Astrocyte (in vitro differentiated cells and primary cell): ENCODE results near the gene FEV. TPM values are rescaled to one million over a fixed set of nuclear protein-coding genes. Genes with fewer than 3 reads are reported as not detected.

Source experiments
- DNase-seq: peaks from one replicate; pipeline ENCODE4 v3.0.0-alpha.2; 2010; ENCODE audit warnings: low read depth
- FAIRE-seq: peaks from 2 replicates; lab custom pipeline; 2011; peaks lifted over from hg19 to GRCh38; lab: Jason Lieb, UNC
- H2AFZ ChIP-seq: 2 replicates; pipeline ENCODE4 v1.6.0; 2012; ENCODE audit warnings: low read depth, low read length, inconsistent platforms
- H3K27ac ChIP-seq: 2 replicates; pipeline ENCODE4 v1.5.1; 2011; ENCODE audit warnings: low read depth, low read length, inconsistent platforms
- H3K27me3 ChIP-seq: 2 replicates; pipeline ENCODE4 v1.6.0; 2011; ENCODE audit warnings: low read length, inconsistent platforms; ENCODE audit not compliant: insufficient read depth
- H3K36me3 ChIP-seq: 2 replicates; pipeline ENCODE4 v1.5.1; 2011; ENCODE audit warnings: low read length, inconsistent platforms; ENCODE audit not compliant: insufficient read depth
- H3K4me1 ChIP-seq: 2 replicates; pipeline ENCODE4 v1.5.1; 2011; ENCODE audit warnings: low read length, inconsistent platforms; ENCODE audit not compliant: insufficient read depth
- H3K4me2 ChIP-seq: 2 replicates; pipeline ENCODE4 v1.6.0; 2012; ENCODE audit warnings: low read length, inconsistent platforms
- H3K4me3 ChIP-seq: 2 replicates; pipeline ENCODE4 v1.5.1; 2011; ENCODE audit warnings: low read depth, mild to moderate bottlenecking, low read length, inconsistent platforms; ENCODE audit not compliant: insufficient read depth
- H3K79me2 ChIP-seq: 2 replicates; pipeline ENCODE4 v1.6.0; 2012; ENCODE audit warnings: mild to moderate bottlenecking, low read length, inconsistent platforms; ENCODE audit not compliant: insufficient read depth
- H3K9ac ChIP-seq: 2 replicates; pipeline ENCODE4 v1.6.0; 2012; ENCODE audit warnings: mild to moderate bottlenecking, low read length, inconsistent platforms
- H3K9me3 ChIP-seq: 2 replicates; pipeline ENCODE4 v1.5.1; 2012; ENCODE audit warnings: low read depth, mild to moderate bottlenecking, low read length, inconsistent platforms; ENCODE audit not compliant: insufficient read depth
- H4K20me1 ChIP-seq: 2 replicates; pipeline ENCODE4 v1.6.0; 2012; ENCODE audit warnings: low read length, inconsistent platforms; ENCODE audit not compliant: insufficient read depth
- H3K27ac Mint-ChIP-seq: one replicate; pipeline ENCODE4 v1.8.0; 2021; ENCODE audit warnings: mild to moderate bottlenecking, mixed read lengths; ENCODE audit not compliant: unreplicated experiment
- H3K27me3 Mint-ChIP-seq: one replicate; pipeline ENCODE4 v1.8.0; 2021; ENCODE audit warnings: low read depth, mixed read lengths; ENCODE audit not compliant: unreplicated experiment
- H3K36me3 Mint-ChIP-seq: one replicate; pipeline ENCODE4 v1.8.0; 2021; ENCODE audit warnings: low read depth, mixed read lengths; ENCODE audit not compliant: unreplicated experiment
- H3K4me1 Mint-ChIP-seq: one replicate; pipeline ENCODE4 v1.8.0; 2021; ENCODE audit warnings: low read depth, mixed read lengths; ENCODE audit not compliant: unreplicated experiment
- H3K4me3 Mint-ChIP-seq: one replicate; pipeline ENCODE4 v1.8.0; 2021; ENCODE audit warnings: mild to moderate bottlenecking, moderate library complexity, mixed read lengths; ENCODE audit not compliant: unreplicated experiment
- H3K9me3 Mint-ChIP-seq: one replicate; pipeline ENCODE4 v1.8.0; 2021; ENCODE audit warnings: mild to moderate bottlenecking, mixed read lengths; ENCODE audit not compliant: unreplicated experiment
- EZH2 ChIP-seq: IDR thresholded peaks from 2 replicates; pipeline ENCODE4 v1.6.1; 2012; ENCODE audit warnings: mild to moderate bottlenecking, low read length, inconsistent platforms; ENCODE audit not compliant: insufficient read depth
- total RNA-seq: library from RNA; stranded (reverse); gene quantifications from 2 replicates; pipeline ENCODE4 v1.2.1, GENCODE V29; 2021
- TF ChIP-seq, protein P1 (sequence below): IDR thresholded peaks from 2 replicates; pipeline ENCODE4 v1.5.1; 2011; ENCODE audit warnings: low read depth, mild to moderate bottlenecking, inconsistent platforms, low read length, moderate library complexity; ENCODE audit not compliant: insufficient read depth

The FEV gene
- total RNA-seq, 1 donor from 2014 or later: not detected

- no peak within 1 kb of the TSS for H3K9ac ChIP-seq
- no peak within 1 kb of the TSS for H3K27ac ChIP-seq
- no peaks in the 10 kb centered on the region for H3K9me3 ChIP-seq
- H3K36me3 Mint-ChIP-seq: no peaks in the 10 kb centered on the region
- peaks cover 13% of the 10 kb centered on the region for H3K4me1 ChIP-seq
- H3K4me2 ChIP-seq: peak within 1 kb of the TSS; percentile 86
- no peaks in the 10 kb centered on the region for H3K79me2 ChIP-seq
- DNase-seq (peak; percentile 55), FAIRE-seq (no peak)
- peaks cover 56% of the 10 kb centered on the region for H3K27me3 ChIP-seq
- peak within 1 kb of the TSS; percentile 62 for H3K27ac Mint-ChIP-seq
- no peak for TF ChIP-seq EZH2
- TF ChIP-seq, protein P1, sequence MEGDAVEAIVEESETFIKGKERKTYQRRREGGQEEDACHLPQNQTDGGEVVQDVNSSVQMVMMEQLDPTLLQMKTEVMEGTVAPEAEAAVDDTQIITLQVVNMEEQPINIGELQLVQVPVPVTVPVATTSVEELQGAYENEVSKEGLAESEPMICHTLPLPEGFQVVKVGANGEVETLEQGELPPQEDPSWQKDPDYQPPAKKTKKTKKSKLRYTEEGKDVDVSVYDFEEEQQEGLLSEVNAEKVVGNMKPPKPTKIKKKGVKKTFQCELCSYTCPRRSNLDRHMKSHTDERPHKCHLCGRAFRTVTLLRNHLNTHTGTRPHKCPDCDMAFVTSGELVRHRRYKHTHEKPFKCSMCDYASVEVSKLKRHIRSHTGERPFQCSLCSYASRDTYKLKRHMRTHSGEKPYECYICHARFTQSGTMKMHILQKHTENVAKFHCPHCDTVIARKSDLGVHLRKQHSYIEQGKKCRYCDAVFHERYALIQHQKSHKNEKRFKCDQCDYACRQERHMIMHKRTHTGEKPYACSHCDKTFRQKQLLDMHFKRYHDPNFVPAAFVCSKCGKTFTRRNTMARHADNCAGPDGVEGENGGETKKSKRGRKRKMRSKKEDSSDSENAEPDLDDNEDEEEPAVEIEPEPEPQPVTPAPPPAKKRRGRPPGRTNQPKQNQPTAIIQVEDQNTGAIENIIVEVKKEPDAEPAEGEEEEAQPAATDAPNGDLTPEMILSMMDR: no peak
- no peaks in the 10 kb centered on the region for H3K36me3 ChIP-seq
- peaks cover 71% of the 10 kb centered on the region for H3K27me3 Mint-ChIP-seq
- peak within 1 kb of the TSS; percentile 80 for H2AFZ ChIP-seq
- peak within 1 kb of the TSS; percentile 85 for H3K4me3 Mint-ChIP-seq
- peaks cover 15% of the 10 kb centered on the region for H3K4me1 Mint-ChIP-seq
- peak within 1 kb of the TSS; percentile 44 for H3K4me3 ChIP-seq
- H4K20me1 ChIP-seq: peaks cover 4% of the 10 kb centered on the region
- peaks cover 2% of the 10 kb centered on the region for H3K9me3 Mint-ChIP-seq
Observed at GRCh38 chr2:218959141-218959731, 25.7 kb downstream of the FEV start, which contains the start of gene CDK5R2. CDK5R2 (plus strand) TSS chr2:218959666; CDS start chr2:218959821, 155 bp downstream.

DNA sequence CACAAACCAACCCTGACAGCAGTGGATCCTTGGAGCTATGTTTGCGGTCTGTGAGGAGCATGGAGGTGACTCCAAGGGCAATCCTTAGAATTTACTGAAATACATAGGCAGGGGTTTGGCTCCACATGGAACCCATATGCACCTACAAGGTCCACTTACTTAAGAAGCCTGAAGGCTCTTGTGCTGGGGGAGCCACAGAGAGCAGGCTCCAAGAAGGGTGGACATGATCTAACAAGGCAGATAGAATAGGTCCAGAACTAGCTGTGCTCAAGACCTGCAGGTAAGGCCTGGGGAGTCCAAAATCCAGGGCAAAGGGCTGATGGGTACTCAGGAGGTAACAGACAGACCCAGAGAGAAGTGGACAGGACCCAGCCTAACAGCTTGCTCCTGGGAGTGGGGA, 26.7 kb downstream of the FEV start:
- H3K4me3 ChIP-seq: no peak overlapping the region

More for the DNA sequence above, 26.7 kb downstream of the FEV start:
- no peak overlapping the region for H3K4me2 ChIP-seq
- H3K4me1 Mint-ChIP-seq: peaks cover 6% of the 10 kb centered on the region
- peaks cover 4% of the 10 kb centered on the region for H4K20me1 ChIP-seq
- H3K9me3 ChIP-seq: no peaks in the 10 kb centered on the region
- H3K9ac ChIP-seq: no peak overlapping the region
- peaks cover 5% of the 10 kb centered on the region for H3K4me1 ChIP-seq
- H2AFZ ChIP-seq: no peak overlapping the region
- H3K79me2 ChIP-seq: no peaks in the 10 kb centered on the region
- H3K27me3 Mint-ChIP-seq: peaks cover 78% of the 10 kb centered on the region
- peak overlapping the region; percentile 31 for H3K27ac Mint-ChIP-seq
- no peaks in the 10 kb centered on the region for H3K36me3 Mint-ChIP-seq
- H3K27me3 ChIP-seq: peaks cover 53% of the 10 kb centered on the region
- no peak for FAIRE-seq
- TF ChIP-seq, protein P1: no peak
- no peak for TF ChIP-seq EZH2
- peaks cover 2% of the 10 kb centered on the region for H3K9me3 Mint-ChIP-seq
- H3K36me3 ChIP-seq: no peaks in the 10 kb centered on the region
- no peak overlapping the region for H3K27ac ChIP-seq
- no peak overlapping the region for H3K4me3 Mint-ChIP-seq
- no peak for DNase-seq
